ENCODE data around the gene TECPR1.

The TECPR1 gene

GRCh38 chr7:98242934-98243333, 9.1 kb downstream of the TECPR1 start:
- TF ChIP-seq KLF1 (tag by site-specific recombination; IDR thresholded peaks at IDR 0.05), result peak; percentile 79
- no peak for TF ChIP-seq ZBTB8A (tag by site-specific recombination; IDR thresholded peaks at IDR 0.05)
- peak; percentile 88 for TF ChIP-seq ZFHX2 (tag by site-specific recombination; conservative IDR thresholded peaks at IDR 0.05)
- no peak for TF ChIP-seq ZNF169 (tag by site-specific recombination; IDR thresholded peaks at IDR 0.05)
- peak; percentile 88 for TF ChIP-seq EGR2 (tag by site-specific recombination; IDR thresholded peaks at IDR 0.05; ENCODE audit: low read depth)
- Histone ChIP-seq H3K4me1 (ENCODE audit: control insufficient read depth, insufficient read depth, low read length) (no peaks in the 10 kb centered on the region), H3K36me3 (ENCODE audit: control insufficient read depth in 2 of 2, insufficient read depth in 1 of 2, low read length in 2 of 2) (peaks cover 0 to 9% of the 10 kb centered on the region in 2 experiments; a peak in 2 of 3 replicates), H3K9me3 (ENCODE audit: control insufficient read depth, insufficient read depth, low read depth, low read length) (no peaks in the 10 kb centered on the region), H3K4me3 (ENCODE audit: low read depth, low read length) (no peak overlapping the region), H3K27ac (ENCODE audit: extremely low read depth, low read depth, low read length) (no peak overlapping the region)
- ChIA-PET CTCF (no interaction called here), POLR2A (no interaction called here)

GRCh38 chr7:98242342-98242741, 9.7 kb downstream of the TECPR1 start:
- Histone ChIP-seq H3K4me3 (ENCODE audit: low read depth, low read length) (no peak overlapping the region), H3K36me3 (ENCODE audit: control insufficient read depth in 2 of 2, insufficient read depth in 1 of 2, low read length in 2 of 2) (peaks cover 0 to 9% of the 10 kb centered on the region in 2 experiments; a peak in 2 of 3 replicates), H3K9me3 (ENCODE audit: control insufficient read depth, insufficient read depth, low read depth, low read length) (no peaks in the 10 kb centered on the region), H3K4me1 (ENCODE audit: control insufficient read depth, insufficient read depth, low read length) (no peaks in the 10 kb centered on the region), H3K27ac (ENCODE audit: extremely low read depth, low read depth, low read length) (no peak overlapping the region)
- POLR2A ChIA-PET, result interaction anchor here (0.6 kb wide), 1 partner anchor 169 kb away, joined by 5 read pairs; no protein-coding TSS in a partner anchor
- CTCF ChIA-PET, result interaction anchor here (0.6 kb wide), 1 partner anchor 10 kb away, joined by 3 read pairs; no protein-coding TSS in a partner anchor
- TF ChIP-seq KLF1 (tag by site-specific recombination; IDR thresholded peaks at IDR 0.05) (peak; percentile 85), ZFP37 (tag by site-specific recombination; IDR thresholded peaks at IDR 0.05) (no peak), ZNF138 (tag by site-specific recombination; IDR thresholded peaks at IDR 0.05; ENCODE audit: borderline replicate concordance) (no peak), EGR2 (tag by site-specific recombination; IDR thresholded peaks at IDR 0.05; ENCODE audit: low read depth) (peak; percentile 89), ZNF529 (tag by site-specific recombination; IDR thresholded peaks at IDR 0.05; ENCODE audit: insufficient replicate concordance) (no peak), ZNF366 (tag by site-specific recombination; conservative IDR thresholded peaks at IDR 0.05) (peak; percentile 30; the same call in 1 of the 2 replicates), ZFHX2 (tag by site-specific recombination; conservative IDR thresholded peaks at IDR 0.05) (peak; percentile 59)

GRCh38 chr7:98241674-98242241, 10.3 kb downstream of the TECPR1 start:
- CTCF ChIA-PET, result interaction anchor here (0.6 to 1.8 kb wide), 5 partner anchors 9 to 599 kb away, joined by 3 to 7 read pairs (median 3); no protein-coding TSS in a partner anchor

More at GRCh38 chr7:98241674-98242241, 10.3 kb downstream of the TECPR1 start:
- H3K4me1 ChIP-seq (ENCODE audit: control insufficient read depth, insufficient read depth, low read length), result no peaks in the 10 kb centered on the region
- no peaks in the 10 kb centered on the region for H3K9me3 ChIP-seq (ENCODE audit: control insufficient read depth, insufficient read depth, low read depth, low read length)
- peaks cover 0 to 9% of the 10 kb centered on the region in 2 experiments; a peak in 2 of 3 replicates for H3K36me3 ChIP-seq (ENCODE audit: control insufficient read depth in 2 of 2, insufficient read depth in 1 of 2, low read length in 2 of 2)
- TF ChIP-seq PRDM10 (tag by site-specific recombination; IDR thresholded peaks at IDR 0.05), result no peak
- no peak for TF ChIP-seq ZNF549 (tag by site-specific recombination; IDR thresholded peaks at IDR 0.05)
- TF ChIP-seq ZNF138 (tag by site-specific recombination; IDR thresholded peaks at IDR 0.05; ENCODE audit: borderline replicate concordance), result no peak
- TF ChIP-seq ZBTB1 (tag by site-specific recombination; IDR thresholded peaks at IDR 0.05), result no peak
- no peak for TF ChIP-seq ZNF610 (tag by site-specific recombination; IDR thresholded peaks at IDR 0.05; ENCODE audit: borderline replicate concordance)
- TF ChIP-seq KLF10 (tag by site-specific recombination; IDR thresholded peaks at IDR 0.05), result no peak
- TF ChIP-seq, protein P1, sequence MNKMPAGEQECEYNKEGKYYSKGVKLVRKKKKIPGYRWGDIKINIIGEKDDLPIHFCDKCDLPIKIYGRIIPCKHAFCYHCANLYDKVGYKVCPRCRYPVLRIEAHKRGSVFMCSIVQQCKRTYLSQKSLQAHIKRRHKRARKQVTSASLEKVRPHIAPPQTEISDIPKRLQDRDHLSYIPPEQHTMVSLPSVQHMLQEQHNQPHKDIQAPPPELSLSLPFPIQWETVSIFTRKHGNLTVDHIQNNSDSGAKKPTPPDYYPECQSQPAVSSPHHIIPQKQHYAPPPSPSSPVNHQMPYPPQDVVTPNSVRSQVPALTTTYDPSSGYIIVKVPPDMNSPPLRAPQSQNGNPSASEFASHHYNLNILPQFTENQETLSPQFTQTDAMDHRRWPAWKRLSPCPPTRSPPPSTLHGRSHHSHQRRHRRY (tag by site-specific recombination; IDR thresholded peaks at IDR 0.05), result no peak
- TF ChIP-seq ZNF670 (tag by site-specific recombination; IDR thresholded peaks at IDR 0.05; ENCODE audit: low read depth), result no peak
- TF ChIP-seq ZNF146 (tag by site-specific recombination; IDR thresholded peaks at IDR 0.05), result no peak
- no peak for TF ChIP-seq IKZF3 (tag by site-specific recombination; IDR thresholded peaks at IDR 0.05)
- H3K27ac ChIP-seq (ENCODE audit: extremely low read depth, low read depth, low read length), result no peak overlapping the region
- H3K4me3 ChIP-seq (ENCODE audit: low read depth, low read length), result no peak overlapping the region
- POLR2A ChIA-PET, result interaction anchor here (0.6 kb wide), 2 partner anchors 17 to 169 kb away, joined by 3 to 5 read pairs; no protein-coding TSS in a partner anchor

Measured in HEK293 (cell line).